ENCODE measurements around the gene EVX2. TPM values are rescaled to one million over a fixed set of nuclear protein-coding genes. Genes with fewer than 3 reads are reported as not detected.
A peak's percentile ranks its signal among the peaks of the same experiment; 100 is the strongest.

The EVX2 gene
- polyA plus RNA-seq, 1 of the 3 experiments (the other 2 are of a cell fraction): not detected

GRCh38 chr2:176097820-176098365, 14.1 kb upstream of the EVX2 start (continued):
- TF ChIP-seq MXI1 (IDR thresholded peaks at IDR 0.05; ENCODE audit: low read depth, low read length) (no peak), USF2 (IDR thresholded peaks at IDR 0.05; ENCODE audit: borderline replicate concordance, low read depth, low read length) (no peak)

- H3K36me3 ChIP-seq (replicated peaks in 1 of 2; ENCODE audit: control insufficient read depth in 1 of 2, insufficient read depth in 2 of 2, low read length in 1 of 2): no peaks in the 10 kb centered on the region
- DNase-seq: peak; percentile 92
- H3K4me1 ChIP-seq (ENCODE audit: control insufficient read depth in 1 of 2, insufficient read depth in 2 of 2, low read depth in 1 of 2, low read length in 1 of 2): peaks cover 0 to 25% of the 10 kb centered on the region in 2 experiments; a peak in 2 of 4 replicates
- no peaks in the 10 kb centered on the region for H3K9me3 ChIP-seq
- 18% methylated on average over 11 of the region's 45 CpGs for WGBS (ENCODE audit: low lambda C conversion rate)
- no peaks in the 10 kb centered on the region for H3K9me2 ChIP-seq
- ChIA-PET CTCF (interaction anchor here (0.6 to 13.5 kb wide), 65 partner anchors 9 to 1469 kb away, joined by 3 to 264 read pairs (median 4); partner anchors contain the start of genes CHN1, EVX2, HOXD10 and HOXD11), POLR2A (no interaction called here)
- no peak overlapping the region for H3K9ac ChIP-seq
- no peak overlapping the region for H3K27ac ChIP-seq (ENCODE audit: low read depth in 2 of 2, low read length in 1 of 2)
- H2AFZ ChIP-seq (ENCODE audit: low read depth): peak overlapping the region; percentile 86
- no peaks in the 10 kb centered on the region for H3K79me2 ChIP-seq (ENCODE audit: insufficient read depth)
- H3K4me3 ChIP-seq (ENCODE audit: low read depth in 2 of 2, low read length in 1 of 2): peak overlapping the region; percentile 48 to 59
- H4K20me1 ChIP-seq (ENCODE audit: insufficient read depth): no peaks in the 10 kb centered on the region
- H3K27me3 ChIP-seq (ENCODE audit: insufficient read depth): peaks cover 94% of the 10 kb centered on the region
- peak overlapping the region; percentile 81 for H3K4me2 ChIP-seq
- no peaks in the 10 kb centered on the region for H3F3A ChIP-seq (replicated peaks; ENCODE audit: insufficient read depth)
- no peak for TF ChIP-seq GABPA (IDR thresholded peaks at IDR 0.05; ENCODE audit: low read depth)
- TF ChIP-seq TEAD4 (IDR thresholded peaks at IDR 0.05; ENCODE audit: borderline replicate concordance, insufficient read depth): no peak
- no peak for TF ChIP-seq NFIC (IDR thresholded peaks at IDR 0.05; ENCODE audit: borderline replicate concordance)
- no peak for TF ChIP-seq ELF1 (IDR thresholded peaks at IDR 0.05)
- no peak for TF ChIP-seq RFX5 (IDR thresholded peaks at IDR 0.05; ENCODE audit: low read length)
- TF ChIP-seq MEF2A (IDR thresholded peaks at IDR 0.05; ENCODE audit: borderline replicate concordance, low read depth): no peak
- TF ChIP-seq JUND (IDR thresholded peaks at IDR 0.05): no peak
- TF ChIP-seq SIN3A (IDR thresholded peaks at IDR 0.05; ENCODE audit: borderline replicate concordance, low read depth, low read length): no peak
- no peak for TF ChIP-seq MXI1 (IDR thresholded peaks at IDR 0.05; ENCODE audit: low read depth, low read length)
- peak; percentile 17; the same call in 1 of the 2 replicates for TF ChIP-seq FOXJ3 (CRISPR knock-in tag; IDR thresholded peaks at IDR 0.05)
- peak; percentile 64 for TF ChIP-seq SMC3 (IDR thresholded peaks at IDR 0.05; ENCODE audit: low read depth, low read length)
- TF ChIP-seq CTCF (IDR thresholded peaks at IDR 0.05): peak; percentile 80
- no peak for TF ChIP-seq YY1 (IDR thresholded peaks at IDR 0.05; ENCODE audit: low read depth)
- TF ChIP-seq RCOR1 (IDR thresholded peaks at IDR 0.05; ENCODE audit: low read length): no peak
- no peak for TF ChIP-seq TCF12 (IDR thresholded peaks at IDR 0.05)
- TF ChIP-seq IRF3 (IDR thresholded peaks at IDR 0.05; ENCODE audit: low read depth, low read length): no peak
- TF ChIP-seq EP300 (IDR thresholded peaks at IDR 0.05; ENCODE audit: borderline replicate concordance in 1 of 2, low read depth in 1 of 2, low read length in 1 of 2): no peak
- TF ChIP-seq ZBTB33 (IDR thresholded peaks at IDR 0.05; ENCODE audit: borderline replicate concordance, low read depth): no peak
- TF ChIP-seq POLR2AphosphoS5 (IDR thresholded peaks at IDR 0.05; ENCODE audit: low read depth, low read length): no peak
- no peak for TF ChIP-seq USF1 (IDR thresholded peaks at IDR 0.05; ENCODE audit: borderline replicate concordance, low read depth)
- no peak for TF ChIP-seq USF2 (IDR thresholded peaks at IDR 0.05; ENCODE audit: borderline replicate concordance, low read depth, low read length)
- TF ChIP-seq MAX (IDR thresholded peaks at IDR 0.05; ENCODE audit: low read depth): no peak
Measured at GRCh38 chr2:176096986-176097819, 13.4 kb upstream of the EVX2 start.
